ENCODE data around the gene PDXK.

PDXK gene

DNA sequence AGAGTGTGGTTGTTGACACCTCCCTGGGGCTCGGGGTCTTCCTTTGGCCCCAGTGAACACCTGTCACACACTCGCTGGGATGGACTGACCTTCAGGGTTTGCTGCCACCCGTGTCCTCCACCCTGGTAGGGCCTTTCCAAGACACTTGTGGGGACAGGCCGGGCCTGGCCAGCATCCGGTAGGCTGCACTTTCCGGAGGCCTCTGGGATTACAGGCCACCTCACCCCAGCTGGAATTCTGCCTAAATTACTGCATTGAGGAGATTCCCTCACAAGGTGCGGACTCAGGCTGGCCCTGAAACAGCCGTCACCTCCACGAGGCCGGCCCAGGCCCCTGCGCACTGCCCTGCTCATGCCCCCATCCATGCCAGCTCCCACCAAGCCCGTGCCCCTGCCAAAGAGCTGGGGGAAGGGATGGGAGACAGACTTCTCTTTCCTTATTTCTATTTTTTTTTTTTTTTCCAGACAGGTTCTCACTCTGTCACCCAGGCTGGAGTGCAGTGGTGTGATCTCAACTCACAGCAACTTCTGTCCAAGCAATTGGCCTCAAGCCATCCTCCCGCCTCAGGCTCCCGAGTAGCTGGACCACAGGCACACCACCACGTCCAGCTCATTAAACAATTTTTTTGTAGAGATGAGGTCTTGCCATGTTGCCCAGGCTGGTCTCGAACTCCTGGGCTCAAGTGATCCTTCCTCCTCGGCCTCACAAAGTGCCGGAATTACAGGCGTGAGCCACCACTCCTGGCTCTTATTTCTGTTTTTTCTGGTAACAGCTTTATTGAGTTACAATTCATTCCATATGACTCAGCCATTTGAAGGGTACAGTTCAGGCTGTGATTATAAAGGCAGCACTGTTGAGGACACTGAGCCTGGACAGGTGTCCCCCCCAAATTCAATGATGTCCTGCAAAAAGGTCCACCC lies 45.9 kb downstream of the PDXK start:
- DNase-seq, result no peak

DNA sequence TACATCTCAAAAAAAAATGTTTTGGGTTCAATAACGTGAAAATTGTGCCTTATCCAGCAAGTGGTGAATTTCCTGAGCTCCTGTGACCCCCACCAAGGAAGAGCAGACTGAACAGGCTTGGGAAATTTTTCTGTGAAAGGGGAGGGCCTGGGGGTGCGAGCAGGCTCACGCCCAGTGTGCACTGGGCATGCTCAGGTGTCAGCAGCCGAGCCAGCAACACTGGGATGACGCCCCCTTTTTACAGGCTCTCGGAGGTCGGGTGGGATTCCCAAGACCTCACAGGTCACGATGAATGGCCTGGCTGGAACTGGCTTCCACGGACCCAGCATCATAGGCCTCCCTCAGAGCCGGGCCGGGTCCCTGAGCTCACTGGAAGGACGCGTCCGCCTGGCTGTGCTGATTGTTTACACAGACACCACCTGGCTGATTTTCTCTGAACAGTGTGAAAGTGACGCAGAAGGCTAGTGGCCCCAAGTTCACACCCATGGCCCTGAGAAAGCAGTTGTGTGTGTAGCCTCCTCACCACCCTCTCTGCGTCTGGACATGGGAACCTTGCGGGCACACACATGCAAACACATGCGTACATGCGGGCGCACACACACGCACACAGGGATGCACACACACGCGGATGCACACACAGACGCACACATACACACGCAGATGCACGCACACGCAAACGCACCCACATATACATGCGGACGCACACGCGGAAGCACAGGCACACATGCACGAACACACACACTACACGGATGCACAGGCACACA lies 48.0 kb downstream of the PDXK start:
- DNase-seq, result no peak

DNA sequence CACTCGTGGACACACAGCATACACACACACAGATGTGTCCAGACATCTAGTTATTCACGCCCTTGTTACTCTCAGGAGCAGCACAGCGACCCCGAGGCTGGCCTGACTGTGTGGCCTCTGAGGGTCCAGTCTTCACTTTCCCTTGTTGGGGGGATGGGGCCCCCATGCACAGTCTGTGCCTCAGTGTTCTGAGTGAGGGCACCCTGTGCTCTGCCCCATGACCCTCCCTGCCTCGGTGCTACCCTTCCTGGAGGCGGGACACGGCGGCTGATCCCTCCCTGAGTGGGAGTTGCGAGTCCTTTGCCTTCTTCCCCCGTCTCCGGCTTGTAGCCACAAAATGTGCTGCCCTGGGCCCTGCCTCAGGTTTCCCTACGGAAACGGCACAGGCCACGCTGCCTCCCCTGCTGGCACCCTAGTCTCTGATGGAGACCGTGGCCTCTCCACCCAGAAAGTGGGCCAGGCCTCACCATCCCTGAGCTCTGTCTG lies 48.6 kb downstream of the PDXK start:
- no peak for DNase-seq

DNA sequence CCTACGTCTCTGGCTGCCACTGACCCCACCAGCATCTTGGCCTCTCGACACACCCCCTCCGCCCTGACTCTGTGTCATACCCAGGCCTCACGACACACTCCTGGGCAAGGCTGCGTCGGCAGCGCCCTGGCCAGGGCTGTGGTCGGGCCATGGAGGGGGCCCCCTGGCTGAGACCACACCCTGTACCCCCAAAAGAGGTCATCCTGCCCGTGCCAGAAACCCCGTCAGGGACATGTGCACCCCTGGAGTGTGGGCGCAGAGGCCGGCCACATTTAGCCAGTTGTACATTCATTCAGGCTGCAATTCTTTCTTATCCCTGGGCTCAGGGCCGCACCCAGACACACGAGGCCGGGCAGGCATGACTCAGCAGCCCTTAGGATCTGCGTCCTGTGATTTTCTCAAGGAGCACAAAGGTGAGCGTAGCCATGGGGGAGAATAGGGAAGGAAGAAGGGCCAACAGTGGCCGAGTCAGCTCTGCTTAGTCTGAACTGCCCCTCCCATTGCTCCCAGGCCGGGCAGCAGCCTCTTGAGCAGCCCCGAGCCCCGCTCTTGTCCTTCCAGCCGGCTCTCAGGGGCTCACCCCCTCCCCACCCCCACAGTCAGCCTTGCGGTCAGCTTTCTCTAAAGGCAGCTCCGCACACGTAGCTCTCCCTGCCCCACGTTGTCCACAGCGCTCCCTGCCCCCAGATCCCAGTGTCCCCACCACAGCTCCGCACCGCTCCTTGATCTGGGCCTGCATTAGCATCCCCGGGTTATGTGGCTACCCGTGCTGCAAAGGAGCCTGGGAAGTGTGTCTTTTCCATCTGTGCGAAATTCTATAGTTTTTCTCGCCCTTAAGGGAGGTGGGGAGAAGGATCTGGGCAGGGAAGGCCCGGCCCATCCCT lies 49.3 kb downstream of the PDXK start:
- no peak for DNase-seq

DNA sequence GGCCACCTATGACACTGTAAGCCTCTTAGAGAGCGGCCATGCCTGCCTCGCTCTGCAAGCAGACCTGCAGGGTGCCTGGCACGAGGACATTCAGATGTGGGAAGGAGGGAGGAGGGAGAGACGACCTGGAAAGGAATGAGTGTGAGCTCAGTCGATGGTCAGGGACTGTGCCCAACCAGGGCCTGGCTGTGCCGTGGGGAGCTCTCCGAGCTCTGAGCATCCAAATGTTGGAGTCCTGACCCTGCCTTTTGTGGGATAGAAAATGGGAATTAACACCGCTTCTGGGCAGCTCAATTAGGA lies 49.9 kb downstream of the PDXK start:
- no peak for DNase-seq

DNA sequence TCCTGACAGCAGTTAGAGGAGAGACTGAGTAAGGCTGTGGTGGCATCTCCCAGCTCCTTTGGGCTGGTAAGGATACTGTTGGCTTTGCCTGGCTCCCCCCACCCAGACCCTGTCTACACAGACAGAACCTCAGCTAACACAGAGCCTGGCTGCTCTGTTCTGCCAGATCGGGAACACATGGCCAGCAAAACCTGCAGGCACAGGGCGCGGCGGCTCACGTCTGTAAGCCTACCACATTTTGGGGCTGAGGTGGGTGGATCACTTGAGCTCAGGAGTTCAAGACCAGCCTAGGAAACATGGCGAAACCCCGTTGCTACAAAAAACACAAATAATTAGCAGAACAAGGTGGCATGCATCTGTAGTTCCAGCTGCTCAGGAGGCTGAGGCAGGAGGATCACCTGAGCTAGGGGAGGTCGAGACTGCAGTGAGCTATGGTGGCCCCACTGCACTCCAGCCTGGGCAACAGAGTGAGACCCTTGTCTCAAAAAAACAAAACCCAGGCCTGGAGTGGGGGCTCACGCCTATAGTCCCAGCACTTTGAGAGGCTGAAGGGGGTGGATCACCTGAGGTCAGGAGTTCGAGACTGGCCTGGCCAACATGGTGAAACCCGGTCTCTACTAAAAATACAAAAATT lies 50.5 kb downstream of the PDXK start:
- no peak for DNase-seq

DNA sequence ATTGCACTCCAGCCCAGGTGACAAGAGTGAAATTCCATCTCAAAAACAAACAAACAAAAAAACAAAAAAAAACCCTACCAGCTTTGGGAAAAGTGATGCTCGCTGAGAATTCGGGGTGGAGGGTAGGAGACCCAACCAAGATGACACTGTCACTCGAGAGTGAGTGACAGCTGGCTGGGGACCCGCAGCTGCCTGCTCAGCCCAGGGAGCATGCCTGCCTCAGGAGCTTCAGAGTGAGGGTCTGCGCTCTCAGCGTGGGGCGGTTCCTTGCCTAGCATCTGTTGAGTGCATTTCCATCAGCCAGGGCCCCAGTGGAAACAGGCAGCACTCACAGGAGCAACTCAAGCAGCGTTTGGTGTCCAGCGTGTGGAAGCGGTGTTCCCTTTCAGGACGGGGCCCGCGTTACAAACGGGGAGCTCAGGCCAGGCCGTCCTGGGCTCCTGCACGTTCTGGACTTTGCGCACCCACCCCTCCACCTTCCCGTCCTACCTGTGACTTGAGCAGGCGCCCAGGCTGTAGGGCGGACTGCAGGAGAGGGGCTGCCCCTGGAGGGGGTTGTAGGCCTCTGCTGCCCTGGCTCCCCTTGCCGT lies 51.2 kb downstream of the PDXK start:
- DNase-seq, result no peak

DNA sequence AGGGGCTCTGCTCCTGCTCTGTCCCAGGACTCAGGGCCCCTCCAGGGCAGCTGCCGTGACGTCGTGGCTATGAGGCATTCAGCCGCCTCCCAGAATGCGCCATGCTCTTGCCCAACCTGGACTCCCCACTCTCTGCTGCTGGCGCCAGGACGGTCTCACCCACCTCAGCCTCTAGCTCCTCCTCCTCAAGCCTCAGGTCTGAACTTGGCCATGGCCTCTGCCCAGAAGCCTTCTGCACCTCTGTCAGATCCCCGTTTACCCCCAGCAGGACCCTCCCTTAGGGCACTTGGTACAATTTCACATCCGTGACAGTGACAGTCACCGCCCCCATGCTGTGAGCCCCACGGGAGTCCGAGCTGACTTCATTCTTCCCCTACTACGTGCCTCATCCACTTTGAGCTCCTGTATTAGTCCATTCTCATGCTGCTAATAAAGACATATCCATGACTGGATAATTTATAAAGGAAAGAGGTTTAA lies 52.3 kb downstream of the PDXK start:
- no peak for DNase-seq

DNA sequence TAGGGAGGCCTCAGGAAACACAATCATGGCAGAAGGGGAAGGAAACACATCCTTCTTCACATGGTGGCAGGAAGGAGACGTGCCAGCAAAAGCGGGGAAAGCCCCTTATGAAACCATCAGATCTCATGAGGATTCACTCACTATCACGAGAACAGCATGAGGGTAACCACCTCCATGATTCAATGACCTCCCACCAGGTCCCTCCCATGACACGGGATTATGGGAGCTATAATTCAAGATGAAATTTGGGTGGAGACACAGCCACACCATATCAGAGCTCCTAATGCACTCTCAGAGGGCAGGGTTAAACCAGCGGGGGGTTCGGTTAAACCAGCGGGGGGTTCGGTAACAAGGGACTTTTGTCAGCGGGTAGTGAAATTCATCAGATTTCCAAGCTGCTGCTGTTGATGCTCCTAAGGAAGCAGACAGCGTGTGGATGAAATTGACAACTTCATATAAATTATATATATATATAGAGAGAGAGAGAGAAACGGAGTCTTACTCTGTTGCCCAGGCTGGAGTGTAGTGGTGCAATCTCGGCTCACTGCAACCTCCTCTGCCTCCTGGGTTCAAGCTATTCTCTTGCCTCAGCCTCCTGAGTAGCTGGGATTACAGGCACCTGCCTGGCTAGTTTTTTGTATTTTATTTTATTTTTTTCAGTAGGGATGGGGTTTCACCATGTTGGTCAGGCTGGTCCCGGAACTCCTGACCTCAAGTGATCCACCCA lies 52.9 kb downstream of the PDXK start:
- no peak for DNase-seq

DNA sequence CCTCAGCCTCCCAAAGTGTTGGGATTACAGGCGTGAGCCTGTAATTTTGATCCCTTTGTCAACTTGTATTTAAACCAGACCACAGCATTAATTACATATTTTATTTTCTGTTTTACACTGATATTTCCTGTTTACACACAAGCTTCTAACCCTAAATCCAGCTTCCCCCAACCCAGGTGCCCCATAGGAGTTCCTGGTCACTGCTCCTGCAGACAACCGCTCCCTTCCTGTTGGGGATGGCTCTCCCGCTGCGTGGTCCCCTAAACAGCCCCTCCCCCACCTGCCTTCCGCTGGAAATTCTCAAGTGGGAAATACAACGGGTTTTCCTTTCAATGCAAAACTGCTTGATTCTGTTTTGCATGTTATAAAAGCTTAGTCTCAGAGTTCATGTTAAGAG lies 53.5 kb downstream of the PDXK start:
- no peak for DNase-seq

DNA sequence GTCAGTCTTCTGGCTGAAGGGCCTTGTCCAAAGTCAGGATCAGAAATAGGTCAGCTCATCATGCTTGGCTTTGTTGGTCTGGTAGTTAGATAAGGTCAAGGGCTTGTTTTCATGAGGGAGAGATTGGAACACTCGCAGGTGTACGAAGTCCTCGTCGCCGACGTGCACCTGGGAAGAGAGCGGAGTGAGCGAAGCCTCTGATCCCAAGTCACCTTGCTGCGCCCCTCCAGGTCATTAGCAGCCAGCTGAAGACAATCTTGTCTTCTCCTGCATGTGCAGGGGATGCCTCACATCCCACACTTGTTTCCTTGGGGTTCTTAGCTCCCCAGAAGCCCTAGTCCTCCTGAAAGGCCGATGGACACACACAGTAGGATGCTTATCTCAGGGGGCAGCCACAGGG lies 55.2 kb downstream of the PDXK start:
- no peak for DNase-seq

DNA sequence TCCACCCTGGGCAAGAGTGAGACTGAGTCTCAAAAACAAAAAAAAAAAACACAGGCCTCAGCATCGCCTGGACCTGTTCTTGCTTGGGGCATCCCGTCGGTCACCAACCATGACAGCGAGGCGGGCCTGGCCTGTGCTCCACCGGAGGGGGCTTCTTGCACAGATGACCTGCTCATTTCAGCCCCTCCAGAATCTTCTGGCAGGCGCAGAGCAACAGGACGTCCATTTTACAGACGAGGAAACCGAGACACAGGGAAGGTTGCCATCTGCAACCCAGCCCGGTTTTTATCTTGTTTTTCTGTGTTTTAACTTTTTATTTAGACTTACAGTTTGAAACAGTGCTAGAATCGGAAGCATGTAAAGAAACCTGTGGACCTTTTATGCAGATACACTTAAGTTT lies 56.3 kb downstream of the PDXK start:
- no peak for DNase-seq

DNA sequence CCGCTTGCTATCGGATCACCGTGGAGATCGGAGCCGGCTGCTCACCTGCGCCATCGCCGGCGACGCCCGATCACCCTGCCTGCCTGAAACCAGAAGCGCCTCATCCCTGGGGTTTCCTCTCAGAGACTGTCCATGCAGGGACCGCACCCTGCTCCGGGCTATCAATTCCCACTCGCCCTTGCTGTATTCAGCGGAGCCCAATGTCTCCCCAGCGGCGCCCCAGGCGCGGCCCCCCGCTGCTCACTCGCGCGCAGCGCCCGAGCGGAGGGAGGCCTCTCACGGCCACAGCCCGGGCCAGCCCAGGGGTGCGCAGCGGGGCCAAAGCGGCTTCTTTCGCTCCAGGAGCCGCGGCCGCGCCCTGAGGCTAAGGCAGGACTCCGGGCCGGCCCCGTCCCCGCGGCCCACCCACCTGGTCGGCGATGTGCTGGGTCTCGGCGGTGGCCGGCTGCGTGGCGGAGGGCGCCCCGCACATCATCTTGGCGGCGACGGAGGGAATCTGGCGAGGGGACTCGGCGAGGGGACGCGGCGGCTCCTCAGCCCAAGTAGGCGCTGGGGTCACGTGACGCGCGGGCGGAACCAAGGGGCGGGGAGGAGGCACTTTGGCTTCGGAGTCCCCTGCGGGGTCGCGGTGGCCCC lies 57.0 kb downstream of the PDXK start, which contains the start of gene CSTB:
Gene CSTB, minus strand, starts transcription at position 514 of the 636 bp plus-strand sequence. Its CDS starts 39 bp downstream, at position 475.
- peak; percentile 93 for DNase-seq

DNA sequence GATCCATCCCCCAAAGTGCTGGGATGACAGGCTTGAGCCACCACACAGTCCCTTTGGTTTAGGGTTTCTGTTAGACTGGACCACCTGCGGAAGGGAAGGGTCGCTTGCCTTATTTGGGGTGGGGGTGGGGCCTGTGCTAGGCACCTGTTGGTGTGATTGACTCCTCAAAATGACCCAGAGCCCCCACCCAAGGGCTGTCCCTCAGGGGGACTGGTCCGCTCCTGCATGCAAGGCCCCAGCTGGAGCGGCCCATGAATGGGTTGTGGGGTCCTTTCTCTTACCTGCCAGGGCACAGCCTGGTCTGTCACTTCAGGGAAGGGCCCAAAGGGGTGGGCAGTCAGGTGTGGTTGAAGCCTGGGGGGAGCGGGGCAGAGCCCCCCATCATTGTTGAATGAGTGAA lies 59.0 kb downstream of the PDXK start:
- no peak for DNase-seq

DNA sequence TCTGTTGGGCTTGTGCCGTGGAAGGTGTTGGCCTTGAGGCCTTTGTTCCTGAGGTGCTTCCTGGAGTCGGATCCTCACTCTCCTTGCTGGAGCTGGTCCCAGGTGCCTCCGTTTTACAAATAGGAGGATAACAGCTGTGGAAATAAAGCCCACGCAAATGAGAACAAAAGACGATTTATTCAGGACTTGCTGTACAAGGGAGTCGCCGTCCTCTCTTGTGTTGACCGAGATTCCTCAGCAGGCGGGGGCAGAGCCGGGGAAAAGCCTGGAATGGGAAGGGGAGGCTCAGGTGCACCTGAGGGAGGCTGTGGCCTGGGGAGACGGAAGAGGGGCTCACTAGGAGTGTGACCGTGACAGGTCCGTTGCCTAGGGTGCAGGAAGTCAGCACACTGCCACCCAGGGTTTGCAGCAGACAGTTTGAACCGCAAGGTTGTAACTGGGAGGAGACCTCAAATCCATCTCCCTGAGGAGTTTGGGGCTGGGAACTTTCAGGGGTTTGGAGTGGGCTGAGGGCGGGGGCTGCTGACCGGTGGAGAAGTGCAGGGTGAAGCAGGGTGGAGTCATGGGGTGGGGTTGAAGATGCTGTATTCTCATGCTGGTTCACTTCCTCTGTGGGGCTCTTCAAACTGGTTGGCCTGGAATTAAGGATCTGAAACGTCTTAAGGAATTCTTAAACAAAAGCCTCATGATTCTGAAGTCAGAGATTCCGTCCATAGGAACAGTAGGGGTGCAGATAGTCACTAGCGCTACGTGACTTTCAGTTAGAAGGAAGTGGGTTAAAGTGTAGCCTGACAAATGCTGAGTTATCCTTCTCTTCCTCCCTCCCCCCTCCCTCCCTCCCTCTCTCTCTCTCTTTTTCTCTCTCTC lies 59.8 kb downstream of the PDXK start:
- peak in 1 of 2 experiments; percentile 31 for DNase-seq

DNA sequence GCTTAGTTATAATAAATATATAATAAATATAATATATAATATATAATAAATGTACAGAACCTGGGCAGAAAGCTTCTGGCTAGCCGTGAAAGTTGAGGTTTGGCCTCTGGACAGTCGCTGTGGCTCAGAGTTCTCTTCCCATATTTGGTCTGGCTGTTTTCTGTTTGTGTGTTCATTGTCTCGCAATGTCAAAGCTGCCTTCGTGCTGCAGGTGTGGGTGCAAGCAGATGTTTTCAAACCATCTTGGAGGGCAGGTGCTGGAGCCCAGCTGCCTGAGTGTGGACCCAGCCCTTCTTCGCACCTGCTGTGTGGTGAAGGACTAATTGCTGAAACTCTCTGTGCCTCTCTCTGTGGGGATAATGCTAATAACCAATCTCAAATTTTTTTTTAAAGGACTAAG lies 60.7 kb downstream of the PDXK start:
- no peak for DNase-seq

DNA sequence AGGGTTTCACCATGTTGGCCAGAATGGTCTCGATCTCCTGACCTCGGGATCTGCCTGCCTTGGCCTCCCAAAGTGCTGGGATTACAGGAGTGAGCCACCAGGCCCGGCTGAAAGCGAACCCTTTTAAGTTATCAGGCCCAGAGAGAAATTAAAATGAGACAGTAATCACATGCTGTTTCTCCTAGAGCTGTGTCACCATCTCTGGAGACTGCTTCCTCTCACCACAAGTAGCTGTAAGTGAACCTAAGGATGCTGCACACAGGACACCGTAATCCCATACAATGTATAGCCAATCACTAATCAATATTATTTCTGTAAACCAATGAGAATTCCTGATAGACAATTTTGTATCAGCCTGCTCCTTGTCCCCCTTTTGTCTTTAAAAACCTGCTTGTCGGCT lies 62.9 kb downstream of the PDXK start:
- DNase-seq, result no peak

DNA sequence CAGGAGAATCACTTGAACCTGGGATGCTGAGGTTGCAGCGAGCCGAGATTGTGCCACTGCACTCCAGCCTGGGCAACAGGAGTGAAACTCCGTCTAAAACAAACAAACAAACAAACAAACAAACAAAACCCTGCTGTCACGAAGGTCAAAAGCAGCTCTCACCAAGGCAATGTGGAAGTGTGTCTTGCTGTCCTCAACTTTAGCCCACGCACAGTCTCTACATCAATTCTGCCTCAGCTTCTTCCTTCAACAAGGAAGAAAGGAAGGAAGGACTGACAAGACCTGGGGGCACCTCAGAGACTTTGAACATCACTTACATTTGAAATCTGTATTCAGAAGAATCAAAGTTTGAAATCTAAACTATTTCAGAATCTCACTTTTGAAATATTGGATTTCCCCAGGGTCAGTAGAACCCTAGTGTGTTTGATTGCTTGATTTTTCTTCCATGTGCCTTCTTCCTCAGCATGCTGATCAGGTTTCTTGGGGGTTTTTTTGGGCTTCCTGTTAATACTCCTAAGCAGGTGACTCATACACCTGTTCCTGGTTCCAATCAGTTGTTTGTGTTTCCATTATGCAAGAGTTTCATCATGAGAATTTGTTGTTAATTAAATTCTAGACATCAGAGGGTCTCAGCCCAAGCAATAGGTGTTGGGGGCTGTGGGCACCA lies 63.6 kb downstream of the PDXK start:
- DNase-seq, result no peak

DNA sequence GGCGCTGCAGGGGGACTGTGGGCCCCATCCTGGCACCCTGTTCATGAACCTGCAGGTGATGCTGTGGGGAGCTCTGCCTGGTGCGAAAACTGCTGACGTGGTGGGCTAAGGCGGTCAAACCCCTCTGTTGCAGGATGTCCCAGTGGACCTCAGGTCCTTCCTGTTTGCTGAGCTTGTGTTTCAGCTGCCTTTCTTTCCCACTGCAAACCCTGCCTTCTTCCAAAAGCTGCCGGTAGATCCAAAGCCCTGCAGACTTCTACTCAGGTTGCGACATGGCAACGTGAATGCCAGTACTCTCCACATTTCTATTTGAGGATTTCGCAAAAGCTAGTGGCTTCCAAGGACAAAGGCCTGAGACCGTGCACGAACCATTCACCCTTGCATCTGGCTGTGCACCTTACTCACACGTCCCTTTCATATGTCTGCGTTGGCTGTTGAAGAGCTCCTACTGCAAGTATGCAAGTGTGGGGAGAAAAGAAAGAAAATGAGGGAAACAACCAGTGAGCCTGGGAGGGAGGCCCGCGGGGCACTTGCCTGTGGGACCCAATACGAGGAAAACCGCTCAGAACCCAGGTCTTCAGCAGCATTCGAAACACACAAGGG lies 64.3 kb downstream of the PDXK start:
- peak in 1 of 2 experiments; percentile 29 for DNase-seq

All from activated T-cell treated with anti-CD3 and anti-CD28 coated beads, Interleukin-2, amount 50 U/mL, for 48 hours (primary cell).